Duodenal mucosa (tissue), 2 donors: ENCODE data around the gene BMP8A.

Experiments used
- H3K27ac ChIP-seq: one replicate; pipeline ENCODE4 v1.7.0; 2013; ENCODE audit warnings: low read depth, low read length
- H3K27me3 ChIP-seq, 2 donors: one replicate each; pipeline ENCODE4 v1.7.0; 2013; ENCODE audit warnings: low read length in 2 of 2, control low read depth in 1 of 2; ENCODE audit not compliant: insufficient read depth in 2 of 2, control insufficient read depth in 1 of 2
- H3K36me3 ChIP-seq, 2 donors: one replicate each; pipeline ENCODE4 v1.7.0; 2013; ENCODE audit warnings: low read length in 2 of 2, control low read depth in 1 of 2; ENCODE audit not compliant: insufficient read depth in 2 of 2, control insufficient read depth in 1 of 2
- H3K4me1 ChIP-seq, 2 donors: one replicate each; pipeline ENCODE4 v1.7.0; 2013; ENCODE audit warnings: low read length in 2 of 2, control low read depth in 1 of 2; ENCODE audit not compliant: insufficient read depth in 2 of 2, control insufficient read depth in 1 of 2
- H3K4me3 ChIP-seq, 2 donors: one replicate each; pipeline ENCODE4 v1.7.0; 2013; ENCODE audit warnings: low read length in 2 of 2, low read depth in 1 of 2
- H3K9ac ChIP-seq, 2 donors: one replicate each; pipeline ENCODE4 v1.7.0; 2013; ENCODE audit warnings: low read length in 2 of 2, low read depth in 1 of 2
- H3K9me3 ChIP-seq, 2 donors: one replicate each; pipeline ENCODE4 v1.7.0; 2013; ENCODE audit warnings: low read length in 2 of 2, control low read depth in 1 of 2; ENCODE audit not compliant: control insufficient read depth in 1 of 2

The BMP8A gene

DNA sequence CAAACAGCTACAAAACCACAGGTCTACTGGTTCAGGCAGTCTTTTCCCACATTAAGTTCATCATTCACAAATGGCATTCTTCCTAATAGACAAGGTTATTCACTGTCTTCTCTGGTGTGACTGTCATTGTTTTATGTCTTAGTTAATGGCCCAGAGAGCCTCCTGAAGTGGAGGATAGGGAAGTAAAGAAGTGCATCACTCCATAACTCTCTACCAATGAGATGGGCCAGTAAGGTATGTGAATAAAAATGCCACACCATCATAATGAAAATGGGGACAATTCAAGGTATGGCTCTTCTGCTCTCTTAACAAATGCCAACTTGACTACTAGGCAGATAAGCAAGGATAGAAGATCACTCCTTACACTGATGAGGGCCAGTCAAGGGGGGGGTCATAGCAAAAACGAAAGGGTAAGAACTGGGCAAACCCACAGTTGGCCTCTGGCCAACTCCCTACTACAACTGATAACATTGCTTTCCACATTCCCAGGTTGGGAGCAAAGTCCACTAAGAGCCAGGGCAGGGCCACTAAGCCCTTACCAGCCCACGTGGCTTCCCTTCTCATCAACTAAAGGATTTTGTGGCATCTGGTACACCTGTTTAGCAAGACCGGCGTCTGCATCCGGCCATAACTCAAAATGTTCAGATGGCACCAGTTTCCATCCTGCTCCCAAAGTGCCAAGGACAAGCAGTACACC, 75.2 kb downstream of the BMP8A start:
- H3K27ac ChIP-seq = no peak overlapping the region

GRCh38 chr1:39567302-39567701, 75.9 kb downstream of the BMP8A start:
- no peak overlapping the region for H3K27ac ChIP-seq
- H3K4me1 ChIP-seq = peaks cover 54 to 58% of the 10 kb centered on the region in 2 donors
- no peaks in the 10 kb centered on the region for H3K9me3 ChIP-seq
- peak overlapping the region in 1 of 2 donors; percentile 39 for H3K4me3 ChIP-seq
- H3K27me3 ChIP-seq = no peaks in the 10 kb centered on the region
- H3K9ac ChIP-seq = no peak overlapping the region
- H3K36me3 ChIP-seq = peaks cover 84 to 98% of the 10 kb centered on the region in 2 donors

More for the DNA sequence above, 75.2 kb downstream of the BMP8A start:
- Histone ChIP-seq H3K4me3 (peak overlapping the region; percentile 30 to 39), H3K9ac (no peak overlapping the region), H3K36me3 (peaks cover 84 to 98% of the 10 kb centered on the region in 2 donors), H3K4me1 (peaks cover 61 to 62% of the 10 kb centered on the region in 2 donors), H3K27me3 (no peaks in the 10 kb centered on the region), H3K9me3 (no peaks in the 10 kb centered on the region)

GRCh38 chr1:39568208-39568607, 76.8 kb downstream of the BMP8A start:
- H3K27me3 ChIP-seq = no peaks in the 10 kb centered on the region
- H3K36me3 ChIP-seq = peaks cover 80 to 95% of the 10 kb centered on the region in 2 donors
- H3K9me3 ChIP-seq = no peaks in the 10 kb centered on the region
- H3K4me1 ChIP-seq = peaks cover 58 to 59% of the 10 kb centered on the region in 2 donors
- no peak overlapping the region for H3K9ac ChIP-seq
- no peak overlapping the region for H3K27ac ChIP-seq
- no peak overlapping the region for H3K4me3 ChIP-seq

GRCh38 chr1:39569034-39569433, 77.6 kb downstream of the BMP8A start:
- H3K4me1 ChIP-seq = peaks cover 64 to 68% of the 10 kb centered on the region in 2 donors
- no peak overlapping the region for H3K27ac ChIP-seq
- no peaks in the 10 kb centered on the region for H3K27me3 ChIP-seq
- no peak overlapping the region for H3K4me3 ChIP-seq
- H3K36me3 ChIP-seq = peaks cover 75 to 86% of the 10 kb centered on the region in 2 donors
- H3K9me3 ChIP-seq = no peaks in the 10 kb centered on the region
- H3K9ac ChIP-seq = no peak overlapping the region

DNA sequence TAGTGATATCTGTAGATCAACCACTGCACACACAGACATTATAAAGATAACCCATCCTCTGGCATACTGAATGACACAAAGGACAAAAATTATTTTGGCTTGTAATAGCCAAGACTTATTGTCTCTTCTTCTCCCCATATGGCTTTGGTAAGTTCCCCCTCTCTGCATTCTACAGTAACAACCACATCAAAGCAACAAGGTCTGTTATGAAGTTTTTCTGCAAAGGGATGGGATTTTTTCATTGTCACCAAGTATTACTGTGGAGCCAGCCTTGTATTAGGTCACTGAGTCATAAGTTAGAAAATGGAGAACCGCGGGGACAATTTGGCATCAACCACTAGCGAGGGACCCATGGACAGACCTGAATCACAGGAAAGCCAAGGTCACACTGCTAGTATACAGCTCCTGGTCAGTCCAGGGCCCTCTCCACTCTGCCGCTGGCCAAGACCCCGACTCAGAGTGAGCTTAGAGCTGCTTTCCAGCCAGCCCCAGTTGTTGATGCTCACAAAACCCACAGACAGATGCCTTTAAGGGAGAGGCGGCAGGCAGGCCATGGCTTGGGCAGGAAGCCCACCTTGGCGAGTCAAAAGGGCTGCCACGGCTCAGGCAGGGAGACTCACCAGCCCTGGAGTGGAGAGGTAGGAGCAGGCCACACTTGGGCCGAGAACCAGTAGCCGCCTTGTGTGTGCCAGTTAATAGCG, 79.2 kb downstream of the BMP8A start:
- H3K9me3 ChIP-seq = no peaks in the 10 kb centered on the region
- H3K36me3 ChIP-seq = peaks cover 63 to 71% of the 10 kb centered on the region in 2 donors
- H3K27ac ChIP-seq = no peak overlapping the region
- peaks cover 78 to 79% of the 10 kb centered on the region in 2 donors for H3K4me1 ChIP-seq
- no peaks in the 10 kb centered on the region for H3K27me3 ChIP-seq
- no peak overlapping the region for H3K9ac ChIP-seq
- H3K4me3 ChIP-seq = no peak overlapping the region

DNA sequence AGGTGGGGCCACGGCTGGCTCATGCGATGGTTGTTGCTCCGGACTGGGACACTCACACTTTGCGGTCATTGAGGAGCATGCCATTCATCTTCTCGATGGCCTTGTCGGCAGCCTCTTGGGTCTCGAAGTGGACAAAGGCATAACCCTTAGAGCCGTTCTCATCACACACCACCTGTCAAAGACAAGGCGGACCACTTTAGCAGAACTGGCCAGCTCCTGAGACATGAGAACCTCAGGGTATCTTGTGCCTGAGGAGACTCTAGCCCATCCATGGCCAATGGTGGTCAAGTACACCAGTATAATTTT, 79.7 kb downstream of the BMP8A start:
- Histone ChIP-seq H3K4me3 (no peak overlapping the region), H3K27me3 (no peaks in the 10 kb centered on the region), H3K27ac (no peak overlapping the region), H3K4me1 (peaks cover 74 to 76% of the 10 kb centered on the region in 2 donors), H3K9me3 (no peaks in the 10 kb centered on the region), H3K9ac (no peak overlapping the region), H3K36me3 (peaks cover 61 to 66% of the 10 kb centered on the region in 2 donors)

DNA sequence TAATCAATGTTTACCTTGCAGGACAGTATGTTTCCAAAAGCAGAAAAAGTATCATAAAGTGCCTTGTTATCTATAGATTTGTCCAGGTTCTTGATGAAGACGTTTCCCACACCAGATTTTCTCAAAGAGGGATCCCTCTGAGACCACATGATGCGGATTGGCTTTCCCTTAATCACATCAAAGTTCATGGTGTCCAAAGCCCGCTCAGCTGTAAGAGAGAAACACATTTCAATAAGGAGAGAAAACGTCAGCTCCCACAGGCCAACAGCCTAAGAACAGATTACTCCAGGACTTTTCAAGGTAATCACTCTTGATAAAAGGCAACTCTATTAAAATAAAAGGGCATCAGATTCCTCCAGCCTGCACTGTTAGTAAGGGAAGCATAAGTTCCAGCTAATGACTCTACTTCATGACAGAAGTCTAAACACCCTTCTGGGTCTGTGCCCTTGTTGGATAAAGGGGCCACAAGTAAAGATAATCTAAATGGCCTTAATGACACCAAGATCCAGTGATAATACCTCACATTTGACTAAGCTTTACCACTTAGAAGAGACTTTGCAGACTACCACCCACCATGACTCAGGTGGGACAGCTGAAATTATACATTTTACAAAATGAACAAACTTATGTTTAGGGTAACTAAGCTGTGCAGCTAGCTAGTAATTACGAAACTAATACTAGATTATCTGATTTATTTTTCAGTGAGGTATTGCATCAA, 81.1 kb downstream of the BMP8A start:
- Histone ChIP-seq H3K36me3 (peaks cover 48 to 52% of the 10 kb centered on the region in 2 donors), H3K9me3 (no peaks in the 10 kb centered on the region), H3K27me3 (no peaks in the 10 kb centered on the region), H3K27ac (no peak overlapping the region), H3K9ac (no peak overlapping the region), H3K4me1 (peaks cover 61 to 63% of the 10 kb centered on the region in 2 donors), H3K4me3 (peak overlapping the region; percentile 37 to 74)

GRCh38 chr1:39573097-39573465, 81.6 kb downstream of the BMP8A start:
- H3K27me3 ChIP-seq = no peaks in the 10 kb centered on the region
- no peak overlapping the region for H3K9ac ChIP-seq
- peak overlapping the region; percentile 37 to 74 for H3K4me3 ChIP-seq
- H3K27ac ChIP-seq = no peak overlapping the region
- H3K9me3 ChIP-seq = no peaks in the 10 kb centered on the region
- H3K4me1 ChIP-seq = peaks cover 58 to 59% of the 10 kb centered on the region in 2 donors
- H3K36me3 ChIP-seq = peaks cover 48% of the 10 kb centered on the region in 2 donors

- H3K4me3 ChIP-seq = peak overlapping the region; percentile 74 to 92
- H3K9me3 ChIP-seq = no peaks in the 10 kb centered on the region
- no peaks in the 10 kb centered on the region for H3K27me3 ChIP-seq
- H3K36me3 ChIP-seq = peaks cover 39 to 41% of the 10 kb centered on the region in 2 donors
- H3K9ac ChIP-seq = peak overlapping the region; percentile 61 to 86
- H3K4me1 ChIP-seq = peaks cover 49 to 51% of the 10 kb centered on the region in 2 donors
- H3K27ac ChIP-seq = no peak overlapping the region
Observed at GRCh38 chr1:39573736-39574624, 82.5 kb downstream of the BMP8A start.
